A549 treated with ZK216348 at 1 μM for 4 hours (cell line): ENCODE measurements around the gene KRTCAP2. TPM values are rescaled to one million over a fixed set of nuclear protein-coding genes. Genes with fewer than 3 reads are reported as not detected.

Experiments
- total RNA-seq: library from RNA; stranded (reverse); fragments of 200-300 nt; extraction: Qiagen RNA extraction; gene quantifications from 5 replicates; pipeline ENCODE4 v1.2.3, GENCODE V29; 2022; ENCODE audit warnings: low read depth

KRTCAP2 gene
- total RNA-seq = 165 to 271 TPM (median 248 TPM) in 5 replicates

GRCh38 chr1:155172732-155173477 lies at the start of gene KRTCAP2:
TSS of gene KRTCAP2 (minus strand) at chr1:155173304. CDS start at chr1:155173224, 80 bp downstream.

GRCh38 chr1:155208541-155209311 lies 35.6 kb upstream of the KRTCAP2 start, which contains the start of gene MTX1:
TSS of gene MTX1 (plus strand) at chr1:155208695. CDS start at chr1:155208805, 110 bp downstream.

GRCh38 chr1:155207806-155208540 lies 34.9 kb upstream of the KRTCAP2 start, which contains the start of gene THBS3:
TSS of gene THBS3 (minus strand) at chr1:155207897. CDS start at chr1:155207876, 21 bp downstream.

GRCh38 chr1:155173478-155174323 lies 597 bp upstream of the KRTCAP2 start, which contains the start of gene TRIM46:
TSS of gene TRIM46 (plus strand) at chr1:155173849. CDS start at chr1:155173967, 118 bp downstream.

GRCh38 chr1:155139895-155140629 lies 33.0 kb downstream of the KRTCAP2 start, which contains the start of gene DPM3:
TSS of gene DPM3 (minus strand) at chr1:155140531. CDS start at chr1:155140240, 291 bp downstream.

GRCh38 chr1:155135415-155136028 lies 37.6 kb downstream of the KRTCAP2 start, which contains the start of gene SLC50A1:
TSS of gene SLC50A1 (plus strand) at chr1:155135852. CDS start at chr1:155135912, 60 bp downstream.

GRCh38 chr1:155127105-155127966 lies 45.8 kb downstream of the KRTCAP2 start, which contains the start of gene EFNA1:
TSS of gene EFNA1 (plus strand) at chr1:155127876. CDS start at chr1:155127978, 102 bp downstream.

Other genes starting within 250 kb of the KRTCAP2 start
- gene PMVK, start 236.6 kb downstream of the KRTCAP2 start, total RNA-seq = 35.1 to 45.6 TPM (median 42.4 TPM) in 5 replicates
- 9.6 to 16.8 TPM (median 14.3 TPM) in 5 replicates for gene PBXIP1, start 217.2 kb downstream of the KRTCAP2 start, total RNA-seq
- gene PYGO2, start 211.5 kb downstream of the KRTCAP2 start, total RNA-seq = 17.3 to 25.2 TPM (median 22.8 TPM) in 5 replicates
- 127 to 198 TPM (median 190 TPM) in 5 replicates for gene SHC1, start 202.6 kb downstream of the KRTCAP2 start, total RNA-seq
- 315 to 374 TPM (median 341 TPM) in 5 replicates for gene CKS1B, start 198.6 kb downstream of the KRTCAP2 start, total RNA-seq
- 32.7 to 48.4 TPM (median 44.8 TPM) in 5 replicates for gene FLAD1, start 190.0 kb downstream of the KRTCAP2 start, total RNA-seq
- not detected in 5 replicates for gene LENEP, start 179.7 kb downstream of the KRTCAP2 start, total RNA-seq
- 23.6 to 45.7 TPM (median 42.3 TPM) in 5 replicates for gene ZBTB7B, start 170.5 kb downstream of the KRTCAP2 start, total RNA-seq
- gene DCST2, start 139.5 kb downstream of the KRTCAP2 start, total RNA-seq = 0.47 to 0.72 TPM (median 0.64 TPM) in 4 of 5 replicates, not detected in the other
- gene DCST1, start 139.5 kb downstream of the KRTCAP2 start, total RNA-seq = not detected in 5 replicates
- 43.4 to 105 TPM (median 89.4 TPM) in 5 replicates for gene ADAM15, start 122.0 kb downstream of the KRTCAP2 start, total RNA-seq
- gene EFNA4, start 109.6 kb downstream of the KRTCAP2 start, total RNA-seq = 7.5 to 11.6 TPM (median 10.4 TPM) in 5 replicates
- 5.0 to 6.2 TPM (median 5.8 TPM) in 5 replicates for gene EFNA3, start 94.5 kb downstream of the KRTCAP2 start, total RNA-seq
- gene EFNA1, start 45.4 kb downstream of the KRTCAP2 start, total RNA-seq = 25.9 to 37.5 TPM (median 31.4 TPM) in 5 replicates
- gene SLC50A1, start 37.5 kb downstream of the KRTCAP2 start, total RNA-seq = 30.3 to 36.9 TPM (median 34.9 TPM) in 5 replicates
- 48.3 to 103 TPM (median 102 TPM) in 5 replicates for gene DPM3, start 32.8 kb downstream of the KRTCAP2 start, total RNA-seq
- gene TRIM46, start 545 bp upstream of the KRTCAP2 start, total RNA-seq = 1.0 to 3.1 TPM (median 1.8 TPM) in 5 replicates
- 6.7 to 10.8 TPM (median 9.2 TPM) in 5 replicates for gene THBS3, start 34.6 kb upstream of the KRTCAP2 start, total RNA-seq
- 53.5 to 74.7 TPM (median 69.1 TPM) in 5 replicates for gene MTX1, start 35.4 kb upstream of the KRTCAP2 start, total RNA-seq
- gene ENTREP3, start 82.2 kb upstream of the KRTCAP2 start, total RNA-seq = 20.0 to 40.0 TPM (median 36.8 TPM) in 5 replicates
- 79.1 to 127 TPM (median 126 TPM) in 5 replicates for gene SCAMP3, start 89.1 kb upstream of the KRTCAP2 start, total RNA-seq
- gene CLK2, start 100.2 kb upstream of the KRTCAP2 start, total RNA-seq = 20.3 to 31.8 TPM (median 29.7 TPM) in 5 replicates
- gene HCN3, start 104.2 kb upstream of the KRTCAP2 start, total RNA-seq = 2.0 to 6.6 TPM (median 5.5 TPM) in 5 replicates
- 0.07 TPM in 1 of 5 replicates, not detected in the others for gene PKLR, start 128.1 kb upstream of the KRTCAP2 start, total RNA-seq
- 159 to 192 TPM (median 173 TPM) in 5 replicates for gene FDPS, start 135.6 kb upstream of the KRTCAP2 start, total RNA-seq
- 31.4 to 61.5 TPM (median 56.9 TPM) in 5 replicates for gene RUSC1, start 147.6 kb upstream of the KRTCAP2 start, total RNA-seq